HPDE6-E6E7 (cell line): ENCODE measurements around the gene UMODL1.

Experiments used
- DNase-seq: peaks from one replicate; pipeline ENCODE4 v3.0.0; 2011; ENCODE audit warnings: missing footprints; ENCODE audit errors: extremely low spot score

UMODL1 gene

DNA sequence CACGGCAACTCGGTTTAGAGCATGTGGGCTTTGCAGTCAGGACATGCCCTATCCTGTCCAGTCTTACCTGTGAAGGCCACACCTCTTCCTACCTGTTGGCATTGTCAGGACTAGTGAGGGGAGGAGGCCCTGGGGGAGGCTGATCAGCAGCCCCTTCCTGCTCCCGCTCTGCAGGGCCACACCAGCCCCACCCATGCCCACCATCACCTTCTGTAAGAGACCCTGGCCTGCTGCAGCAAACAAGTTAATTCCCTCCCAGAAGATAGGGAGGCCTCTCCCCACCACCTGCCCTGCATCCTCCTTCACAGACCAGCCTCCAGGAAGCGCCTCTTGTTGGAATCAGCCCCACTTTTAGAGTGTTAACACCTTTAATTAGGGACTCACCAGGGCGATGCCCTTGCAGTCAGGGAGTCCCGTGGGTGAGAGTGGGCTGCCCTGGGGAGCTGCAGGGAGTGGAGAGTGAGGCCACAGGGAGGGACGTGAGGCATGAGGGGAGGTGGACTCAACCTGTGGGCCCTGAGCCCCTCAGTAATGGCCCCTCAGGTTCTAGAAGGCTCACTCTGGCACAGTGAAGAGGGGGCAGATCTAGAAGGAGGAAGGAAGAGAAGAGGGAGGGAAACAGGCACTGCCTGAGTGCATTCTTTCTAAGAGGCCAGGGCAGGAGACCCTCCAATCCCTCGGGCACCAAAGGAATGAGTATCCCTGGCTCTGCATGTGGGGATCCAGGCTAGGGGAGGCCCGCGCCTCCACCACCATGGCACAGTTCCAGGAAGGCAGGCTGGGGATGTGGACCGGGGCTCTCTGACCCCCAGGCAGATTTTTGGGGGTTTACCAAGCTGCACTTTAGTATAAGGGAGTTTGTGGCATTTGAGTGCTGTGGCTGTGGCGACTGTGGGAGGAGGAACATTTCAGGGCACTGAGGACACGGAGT is 8.2 kb downstream of the UMODL1 start:
- peak; percentile 50 for DNase-seq

DNA sequence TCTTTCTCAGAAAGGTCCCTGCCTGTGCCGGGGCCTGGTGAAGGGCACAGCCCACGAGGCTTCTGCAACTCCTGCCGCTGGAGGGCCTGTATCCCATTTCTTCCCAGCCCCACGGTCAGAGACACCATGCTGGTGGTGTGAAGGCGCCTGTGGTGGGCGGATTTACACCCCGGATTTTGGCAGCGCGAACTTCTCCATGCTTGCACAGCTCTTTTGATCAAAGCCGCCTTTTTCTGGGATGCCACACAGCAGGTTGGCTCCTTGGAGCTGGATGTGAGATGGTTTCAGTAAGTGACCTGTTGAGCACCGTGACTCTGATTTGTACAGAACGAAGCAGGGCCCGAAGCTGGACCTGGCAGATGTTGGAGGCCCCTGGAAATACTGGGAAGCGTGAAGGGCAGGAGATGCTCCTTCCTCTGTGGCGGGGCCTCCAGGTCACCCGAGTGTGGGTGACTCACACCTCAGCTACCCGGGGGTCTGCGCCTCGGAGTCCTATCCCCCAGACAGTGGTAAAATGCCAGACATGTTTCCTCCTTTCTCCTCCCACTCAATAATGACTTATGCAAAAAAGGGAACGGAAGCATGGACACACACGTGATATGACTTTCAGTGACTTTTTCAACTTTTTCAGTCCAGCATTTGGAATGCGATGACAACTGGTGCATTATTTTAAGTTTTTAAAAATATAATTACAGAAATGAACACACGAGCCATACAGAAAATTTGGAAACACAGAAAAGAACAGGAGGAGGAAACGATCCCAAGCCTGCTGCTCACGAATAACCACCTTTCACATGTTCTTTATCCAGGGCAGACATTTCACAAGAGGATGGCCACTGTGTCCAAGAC is 9.0 kb downstream of the UMODL1 start:
- no peak for DNase-seq

GRCh38 chr21:42080788-42081083 is 9.6 kb downstream of the UMODL1 start:
- DNase-seq: no peak

- DNase-seq: no peak
These were observed 10.0 kb downstream of the UMODL1 start for GRCh38 chr21:42081138-42081537.

DNA sequence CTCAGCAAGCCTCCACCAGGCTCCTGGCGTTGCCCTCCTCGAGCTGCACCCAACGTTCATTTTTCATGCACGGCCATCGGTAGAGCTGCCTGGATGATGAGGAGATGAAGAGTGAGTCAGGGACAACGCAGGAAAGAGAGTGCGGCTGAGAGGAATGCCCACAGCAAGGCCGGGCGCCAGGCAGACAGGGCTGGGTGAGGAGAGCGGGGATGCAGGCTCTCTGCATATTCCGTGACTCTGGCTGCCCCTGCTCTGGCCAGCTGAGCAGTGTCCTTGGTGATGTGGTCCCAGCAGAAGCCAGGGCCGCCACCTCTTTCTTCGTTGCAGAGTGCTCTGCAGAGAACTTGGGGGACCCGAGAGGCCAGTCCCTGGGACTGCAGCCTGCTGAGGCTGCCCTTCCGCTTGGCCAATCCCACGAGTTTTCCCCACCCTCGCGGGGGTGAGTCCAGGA is 10.8 kb downstream of the UMODL1 start:
- DNase-seq: no peak

DNA sequence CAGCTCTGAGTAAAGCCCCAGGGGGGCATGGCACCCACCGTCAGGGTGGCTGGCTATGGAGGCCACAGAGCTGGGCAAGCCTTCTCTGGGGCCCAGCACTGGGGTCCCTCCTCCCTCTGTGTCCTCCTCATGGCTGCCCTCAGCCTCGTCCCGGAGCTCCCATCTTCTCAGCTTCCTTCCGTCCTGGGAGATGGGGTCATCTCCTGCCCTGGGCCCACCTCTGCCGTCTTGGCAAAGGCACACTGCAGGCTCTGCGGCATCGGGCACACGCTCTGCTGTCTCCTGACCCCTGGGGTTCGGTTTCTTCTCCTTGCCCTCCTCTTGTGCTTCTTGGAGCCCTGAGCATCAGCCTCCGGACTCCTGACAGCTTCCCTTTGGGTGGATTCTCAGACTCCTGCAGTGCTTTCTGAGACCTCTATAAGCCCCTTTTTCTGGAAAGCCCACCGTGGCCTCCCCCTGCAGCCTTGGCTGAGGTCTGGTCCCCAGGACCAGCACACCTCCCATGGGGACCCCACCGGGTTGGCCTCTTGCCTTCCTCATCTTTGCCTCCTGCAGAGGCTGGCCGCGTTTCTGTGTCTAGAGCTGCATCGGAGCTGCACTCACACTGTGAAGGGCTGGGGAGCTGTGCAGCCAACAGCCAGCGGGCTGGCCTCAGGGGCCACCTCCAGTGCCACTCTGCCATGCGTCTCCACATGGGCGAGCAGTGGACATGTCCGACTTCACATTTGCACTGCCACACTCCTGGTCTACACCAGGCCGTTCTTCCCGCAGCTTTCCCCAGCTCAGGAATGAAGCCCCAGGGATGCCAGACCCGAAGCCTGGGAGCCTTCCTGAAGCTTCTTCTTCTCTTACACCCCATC is 11.6 kb downstream of the UMODL1 start:
- DNase-seq: no peak

- DNase-seq: no peak
These were observed 12.2 kb downstream of the UMODL1 start for GRCh38 chr21:42083361-42083690.

DNA sequence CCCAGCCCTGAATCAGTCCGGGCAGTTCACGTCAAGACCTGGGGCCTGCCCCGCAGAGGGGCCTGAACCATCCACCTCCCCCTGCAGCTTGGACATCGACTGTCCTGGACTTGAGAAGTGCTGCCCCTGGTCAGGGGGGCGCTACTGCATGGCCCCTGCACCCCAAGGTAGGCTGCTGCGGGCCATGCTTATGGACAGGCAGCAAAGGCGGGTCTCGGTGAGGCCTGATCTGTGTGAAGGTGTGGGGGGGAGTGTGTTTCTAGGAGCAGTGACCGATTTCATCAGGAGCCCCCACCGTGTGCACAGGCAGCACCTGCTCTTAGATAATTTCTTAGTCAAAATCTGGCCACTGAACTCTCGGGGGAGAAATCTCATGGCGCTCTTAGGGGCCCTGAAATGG is 13.0 kb downstream of the UMODL1 start:
- no peak for DNase-seq

DNA sequence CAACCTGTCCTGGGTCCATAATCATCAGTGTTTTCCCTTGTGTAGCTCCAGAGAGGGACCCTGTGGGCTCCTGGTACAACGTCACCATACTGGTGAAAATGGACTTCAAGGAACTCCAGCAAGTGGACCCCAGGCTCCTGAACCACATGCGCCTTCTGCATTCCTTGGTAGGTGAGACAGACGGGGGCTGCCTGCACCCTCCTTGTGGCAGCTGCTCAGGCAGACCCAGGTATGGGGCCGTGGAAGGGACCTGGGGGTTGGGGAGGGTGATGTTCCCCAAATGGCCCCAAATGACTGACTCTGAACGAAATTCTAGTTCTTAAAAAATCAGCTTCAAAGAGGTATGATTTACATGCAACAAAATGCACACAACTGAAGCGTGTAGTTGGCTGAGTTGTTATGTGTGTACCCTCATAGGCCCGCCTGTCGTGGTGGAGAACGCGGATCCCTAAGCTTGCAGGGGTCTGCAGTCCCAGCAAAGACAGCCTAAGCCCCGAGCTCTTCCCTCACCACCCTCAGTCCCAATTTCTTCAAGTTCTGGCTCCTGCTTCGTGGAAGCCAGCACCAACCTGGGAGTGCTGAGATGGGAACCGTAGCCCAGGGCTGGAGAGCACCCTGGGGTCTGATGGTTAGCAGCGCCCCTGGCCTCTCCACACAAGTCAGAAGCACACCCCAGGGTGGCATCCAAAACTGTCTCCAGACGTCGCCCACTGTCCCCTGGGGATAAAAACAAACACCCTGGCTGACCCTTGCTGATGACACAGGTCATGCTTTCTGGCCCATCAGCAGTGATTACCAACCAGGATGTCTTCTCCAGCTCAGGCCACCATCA is 14.3 kb downstream of the UMODL1 start:
- DNase-seq: no peak

DNA sequence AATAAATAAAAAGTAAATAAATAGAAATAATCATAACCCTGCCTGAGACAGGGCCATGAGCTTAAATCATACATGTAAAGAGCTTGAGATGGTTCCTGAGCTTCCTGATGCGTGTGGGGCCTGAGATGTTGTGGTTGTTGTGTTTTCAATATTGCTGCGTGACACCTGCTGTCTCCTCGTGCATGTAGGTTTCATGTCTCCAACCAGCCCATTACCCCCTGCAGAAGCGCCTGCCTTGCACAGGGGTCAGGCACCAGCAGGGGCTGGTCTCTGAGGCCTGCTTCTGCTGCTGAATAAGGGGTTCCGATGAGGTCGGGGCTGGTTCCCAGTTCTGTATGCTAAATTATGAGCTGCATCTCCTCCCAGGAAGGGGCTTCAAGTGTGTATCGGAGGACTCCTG is 15.9 kb downstream of the UMODL1 start:
- no peak for DNase-seq

GRCh38 chr21:42088148-42088547 is 17.0 kb downstream of the UMODL1 start:
- no peak for DNase-seq

DNA sequence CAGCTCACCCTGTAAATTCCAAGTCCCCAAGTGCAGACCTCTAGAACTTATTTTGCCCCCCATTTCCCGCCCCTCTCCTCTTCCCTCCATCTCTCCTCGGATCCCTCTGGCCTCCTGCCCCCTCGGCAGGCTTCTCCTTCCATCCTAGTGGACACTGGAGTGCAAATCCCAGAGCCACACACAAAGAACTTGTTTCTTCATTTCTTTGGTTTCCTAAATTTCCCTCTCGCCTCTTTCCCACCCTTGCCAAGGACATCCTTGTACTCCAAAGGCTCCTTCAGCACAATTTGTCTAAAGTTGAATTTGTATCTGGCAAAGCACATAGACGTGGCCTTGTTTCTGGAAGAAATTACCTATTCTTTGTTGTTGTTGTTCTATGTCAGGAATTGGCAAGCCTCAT is 17.5 kb downstream of the UMODL1 start:
- no peak for DNase-seq

GRCh38 chr21:42089093-42089631 is 18.0 kb downstream of the UMODL1 start:
- no peak for DNase-seq

GRCh38 chr21:42089665-42090310 is 18.7 kb downstream of the UMODL1 start:
- DNase-seq: no peak

- no peak for DNase-seq
These were observed 20.9 kb downstream of the UMODL1 start for GRCh38 chr21:42091899-42092508.

GRCh38 chr21:42092771-42093170 is 21.7 kb downstream of the UMODL1 start:
- DNase-seq: no peak

DNA sequence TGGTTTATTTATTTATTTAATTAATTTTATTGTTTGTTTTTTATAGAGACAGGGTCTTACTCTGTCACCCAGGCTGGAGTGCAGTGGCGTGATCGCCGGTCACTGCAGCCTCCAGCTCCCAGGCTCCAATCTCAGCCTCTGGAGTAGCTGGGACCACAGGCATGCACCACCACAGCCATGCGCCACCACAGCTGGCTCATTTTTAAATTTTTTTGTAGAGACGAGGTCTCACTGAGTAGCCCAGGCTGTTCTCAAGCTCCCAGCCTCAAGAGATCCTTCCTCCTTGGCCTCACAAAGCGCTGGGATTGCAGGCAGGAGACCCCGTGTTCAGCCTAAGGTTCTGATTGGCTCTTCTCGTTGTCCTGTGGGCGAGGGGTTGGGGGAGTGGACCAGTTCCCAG is 22.1 kb downstream of the UMODL1 start:
- DNase-seq: no peak

- peak; percentile 88 for DNase-seq
These were observed 22.9 kb downstream of the UMODL1 start for GRCh38 chr21:42093991-42094421.

GRCh38 chr21:42094811-42095210 is 23.7 kb downstream of the UMODL1 start:
- DNase-seq: no peak

DNA sequence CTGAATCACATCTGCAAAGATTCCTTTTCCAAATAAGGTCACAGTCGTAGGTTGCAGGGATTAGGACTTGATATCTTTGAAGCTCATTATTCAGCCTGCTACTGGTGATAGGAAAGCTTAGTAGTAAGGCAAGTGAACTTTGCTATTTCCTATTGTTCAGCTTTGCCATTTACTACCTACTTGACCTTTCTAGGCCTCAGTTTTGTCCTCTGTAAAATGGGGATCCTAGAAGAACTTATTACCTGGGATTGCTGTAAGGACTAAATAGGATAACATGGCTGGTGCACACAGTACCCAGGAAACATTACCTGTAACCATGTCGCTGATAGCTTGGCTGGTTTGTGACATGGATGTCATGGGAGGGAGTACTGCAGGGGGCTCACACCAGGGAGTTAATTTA is 24.5 kb downstream of the UMODL1 start:
- DNase-seq: no peak
